Cardiac septum (tissue), 1 donor: ENCODE data around the gene NACC2. TPM values are rescaled to one million over a fixed set of nuclear protein-coding genes. Genes with fewer than 3 reads are reported as not detected.

ENCODE experiments used
- DNase-seq: peaks from one replicate; pipeline ENCODE4 v3.0.0-alpha.2; 2020; ENCODE audit warnings: low spot score
- intact Hi-C: fragments of 100-400 bp; cut with DNase I; formaldehyde crosslinking; loops from one replicate; pipeline ENCODE4 v1.14.0; 2022
- total RNA-seq: library from RNA; stranded (reverse); fragmentation: NEBNext Ultra II Directional; extraction: Animal tissue kit (Norgen Biotek cat#: 25700); gene quantifications from one replicate; pipeline ENCODE4 v1.2.1, GENCODE V29; 2021
- donor health status: DM: no; HTN: no; CAD: no.

The NACC2 gene
- total RNA-seq, 1 donor from 2014 or later, result 57.8 TPM

- DNase-seq, result no peak
- intact Hi-C loops, result loop anchor here (2.0 kb wide), 2 partner anchors 19 to 59 kb away; no protein-coding TSS in a partner anchor
Observed at GRCh38 chr9:135993765-135994500, 101.2 kb downstream of the NACC2 start.

GRCh38 chr9:135993409-135993742, 101.7 kb downstream of the NACC2 start:
- no peak for DNase-seq
- intact Hi-C loops, result loop anchor here (2.0 kb wide), 2 partner anchors 19 to 59 kb away; no protein-coding TSS in a partner anchor

- peak; percentile 94 for DNase-seq
- intact Hi-C loops, result loop anchor here (2.0 kb wide), 2 partner anchors 20 to 60 kb away; no protein-coding TSS in a partner anchor
Observed at GRCh38 chr9:135992486-135993408, 102.3 kb downstream of the NACC2 start.

DNA sequence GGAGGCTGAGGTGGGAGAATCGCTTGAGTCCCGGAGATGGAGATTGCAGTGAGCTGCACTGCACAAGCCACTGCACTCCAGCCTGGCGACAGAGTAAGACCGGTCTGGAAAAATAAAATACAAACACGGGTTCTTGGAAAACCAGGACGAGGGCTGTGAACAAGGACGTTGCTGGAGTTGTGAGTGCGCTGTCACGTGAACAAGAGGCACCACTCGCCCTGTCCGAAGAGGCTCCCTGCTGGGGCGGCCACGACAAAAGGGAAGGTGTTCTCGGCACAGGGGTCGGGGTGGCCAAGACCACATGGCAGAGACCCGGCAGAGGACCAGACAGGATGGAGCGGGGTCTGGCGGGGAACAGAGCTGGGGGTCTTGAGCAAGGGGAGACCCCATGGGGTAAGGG, 103.3 kb downstream of the NACC2 start:
- intact Hi-C loops, result loop anchor here (2.0 kb wide), 2 partner anchors 21 to 61 kb away; no protein-coding TSS in a partner anchor
- no peak for DNase-seq

- intact Hi-C loops, result no loop called here
- no peak for DNase-seq
Observed at GRCh38 chr9:135990468-135991429, 104.3 kb downstream of the NACC2 start.

DNA sequence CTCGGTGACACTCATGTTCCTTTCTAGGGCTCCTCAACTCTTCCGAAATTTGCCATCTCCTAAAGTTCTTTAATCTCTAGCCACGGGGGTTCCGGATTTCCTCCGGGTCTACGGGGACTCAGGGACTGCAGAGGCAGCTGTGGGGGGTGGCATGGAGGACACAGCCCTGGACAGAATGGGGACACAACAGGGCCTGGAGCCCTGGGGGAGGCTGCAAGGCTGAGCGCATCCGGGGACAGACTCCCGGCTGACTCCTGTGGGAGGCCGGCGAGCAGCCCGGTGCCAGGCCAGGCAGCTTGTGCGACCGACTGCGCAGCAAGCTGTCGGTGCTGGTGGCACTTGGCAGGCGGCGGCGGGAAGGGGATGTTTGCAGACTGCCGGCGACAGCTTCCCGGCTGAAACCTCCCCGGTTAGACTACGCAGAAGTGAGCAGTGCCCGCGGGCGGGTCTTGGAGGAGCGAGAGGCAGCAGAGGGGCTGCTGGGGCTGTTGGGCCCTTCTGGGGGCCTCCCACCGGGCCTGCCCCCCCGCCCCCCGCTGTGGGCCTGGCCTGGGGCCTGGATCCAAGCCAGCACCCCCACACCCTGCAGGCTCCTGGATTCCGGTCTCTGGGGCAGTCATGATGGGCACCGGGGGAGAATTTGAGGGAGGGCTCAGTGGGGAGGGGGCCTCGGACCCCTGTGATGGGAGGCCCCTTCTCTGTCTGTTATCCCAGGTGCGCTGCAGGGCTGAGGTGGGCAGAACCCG, 105.2 kb downstream of the NACC2 start:
- intact Hi-C loops, result loop anchor here (2.0 kb wide), 1 partner anchor 21 kb away; no protein-coding TSS in a partner anchor
- no peak for DNase-seq

DNA sequence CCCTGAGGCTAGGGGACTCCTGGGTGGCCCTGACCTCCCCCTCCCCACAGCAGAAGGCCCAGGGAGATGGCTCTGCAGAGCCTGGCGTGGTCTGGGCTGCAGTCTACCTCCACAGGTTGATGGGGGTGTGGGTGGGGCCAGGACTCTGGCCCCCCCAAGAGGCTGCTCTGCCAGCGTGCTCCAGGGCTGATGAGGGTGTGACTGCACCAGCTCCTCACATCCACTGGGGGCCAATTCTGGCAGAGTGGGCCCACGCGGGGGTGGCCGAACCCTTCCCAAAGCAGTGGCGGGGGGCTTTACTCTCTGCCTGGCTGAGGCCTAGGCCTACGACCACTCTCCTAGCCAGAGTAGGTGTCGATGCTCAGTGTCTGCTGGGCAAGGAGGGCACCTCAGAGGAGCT, 105.9 kb downstream of the NACC2 start:
- intact Hi-C loops, result loop anchor here (2.0 kb wide), 1 partner anchor 20 kb away; no protein-coding TSS in a partner anchor
- no peak for DNase-seq

DNA sequence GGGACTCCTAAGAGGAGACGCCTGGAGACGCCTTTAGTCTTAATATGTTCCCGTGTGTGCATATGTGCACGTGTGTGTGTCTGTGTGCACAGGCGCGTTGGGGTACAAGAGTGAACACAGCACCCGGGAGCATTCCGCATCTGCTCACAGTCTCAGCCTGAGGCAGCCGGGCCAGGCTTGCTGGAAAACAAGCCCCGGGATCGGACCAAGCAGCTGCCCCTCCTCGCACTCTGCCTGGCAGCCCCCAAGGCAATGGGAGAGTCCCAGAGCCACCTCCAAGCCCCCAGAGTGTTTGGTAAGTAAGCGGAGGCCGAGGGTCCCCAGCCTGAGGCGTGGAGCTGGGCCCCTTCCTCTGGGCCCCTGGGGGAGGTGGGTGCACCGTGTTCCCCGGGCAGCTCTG, 106.6 kb downstream of the NACC2 start:
- intact Hi-C loops, result loop anchor here (2.0 kb wide), 1 partner anchor 20 kb away; no protein-coding TSS in a partner anchor
- DNase-seq, result no peak

- no peak for DNase-seq
- intact Hi-C loops, result loop anchor here (2.0 kb wide), 1 partner anchor 19 kb away; no protein-coding TSS in a partner anchor
Observed at GRCh38 chr9:135987838-135988404, 107.2 kb downstream of the NACC2 start.

DNA sequence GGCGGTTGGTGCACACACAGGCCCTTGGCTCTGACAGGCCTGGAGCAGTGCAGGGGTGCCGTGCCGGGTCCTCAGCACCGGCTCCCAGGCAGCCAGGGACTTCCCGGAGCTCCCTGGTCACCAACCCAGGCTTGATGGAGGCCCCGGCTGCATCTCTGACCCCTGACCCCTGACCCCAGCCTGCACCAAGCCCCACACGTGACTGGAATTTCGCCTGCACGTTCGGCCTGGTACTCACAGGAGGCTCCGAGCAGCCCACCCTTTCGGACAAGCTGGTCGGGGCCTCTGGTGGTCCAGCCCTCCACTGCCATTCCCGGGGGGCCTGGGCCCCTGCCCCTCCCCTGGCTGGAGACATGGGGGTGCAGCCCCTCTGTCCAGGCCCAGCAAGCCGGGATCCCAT, 108.5 kb downstream of the NACC2 start:
- intact Hi-C loops, result no loop called here
- no peak for DNase-seq

- no peak for DNase-seq
- intact Hi-C loops, result no loop called here
Observed at GRCh38 chr9:135985889-135986288, 109.2 kb downstream of the NACC2 start.

GRCh38 chr9:135985459-135985774, 109.7 kb downstream of the NACC2 start:
- intact Hi-C loops, result no loop called here
- no peak for DNase-seq

DNA sequence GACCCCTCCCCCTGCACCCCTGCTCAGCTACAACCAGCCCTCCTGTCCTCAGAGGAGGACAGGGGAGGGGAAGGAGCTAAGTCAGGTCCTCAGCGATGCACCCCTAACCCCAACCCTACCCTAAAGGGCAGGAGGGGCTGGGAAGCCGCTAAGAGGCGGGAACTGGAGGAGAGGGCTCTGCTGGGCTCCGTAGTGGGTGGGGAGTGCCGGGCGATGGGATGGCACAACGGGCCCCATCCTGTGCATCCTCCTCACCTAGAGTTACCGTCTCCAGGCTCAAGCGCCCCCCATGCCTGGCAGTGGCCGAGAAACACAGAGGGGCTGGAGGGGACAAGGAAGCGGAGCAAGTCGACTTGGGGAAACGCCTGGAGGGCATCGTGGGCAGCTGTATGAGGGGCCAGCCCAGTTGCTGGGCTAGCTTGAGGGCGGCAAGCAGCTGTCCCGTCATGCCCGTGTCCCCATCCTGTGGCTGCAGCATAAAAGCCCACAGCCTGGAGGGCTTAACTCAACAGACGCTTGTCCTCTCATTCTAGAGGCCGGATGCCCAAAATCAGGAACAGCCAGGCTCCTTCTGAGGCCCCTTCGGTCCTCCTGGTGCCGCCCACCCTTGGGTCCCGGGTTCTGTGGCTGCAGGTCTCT, 110.9 kb downstream of the NACC2 start:
- intact Hi-C loops, result no loop called here
- DNase-seq, result no peak

GRCh38 chr9:135983208-135984071, 111.6 kb downstream of the NACC2 start:
- intact Hi-C loops, result no loop called here
- no peak for DNase-seq

GRCh38 chr9:135982499-135983207, 112.4 kb downstream of the NACC2 start:
- intact Hi-C loops, result no loop called here
- DNase-seq, result no peak

DNA sequence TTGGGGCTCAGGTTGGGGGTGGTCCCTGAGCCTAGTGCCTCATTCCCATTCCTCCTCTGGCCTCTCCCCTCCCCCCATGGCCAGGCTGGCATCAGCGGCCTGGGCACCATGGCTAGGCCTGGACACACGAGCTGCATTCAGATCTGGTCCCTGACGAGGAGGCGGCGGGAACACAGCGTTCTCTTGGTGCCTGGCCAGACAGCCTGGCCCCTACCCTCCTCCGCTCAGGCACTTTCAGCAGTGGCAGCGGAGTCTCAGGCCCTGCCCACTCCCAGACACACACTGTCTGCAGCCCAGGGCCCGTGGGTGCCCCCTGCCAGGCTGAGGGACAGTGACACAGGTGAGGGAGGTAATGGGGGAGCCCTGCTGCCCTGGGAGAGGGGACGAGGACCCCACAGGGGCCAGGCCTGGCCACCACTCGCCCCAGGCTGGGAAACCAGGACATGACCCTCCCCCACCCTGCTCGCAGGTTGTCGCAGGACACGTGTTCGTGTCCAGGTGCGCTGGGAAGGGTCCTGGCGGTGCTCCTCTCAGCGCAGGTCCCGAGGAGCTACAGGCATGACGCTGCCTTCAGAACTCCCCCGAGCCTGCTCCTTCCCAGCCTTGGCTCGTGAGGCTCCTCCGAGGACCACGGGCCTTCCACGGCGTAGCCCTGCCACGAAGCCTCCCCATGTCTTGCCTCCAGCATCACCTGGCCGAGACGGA, 114.0 kb downstream of the NACC2 start:
- intact Hi-C loops, result no loop called here
- DNase-seq, result no peak
